ENCODE data around the gene NUP160. TPM values are rescaled to one million over a fixed set of nuclear protein-coding genes. Genes with fewer than 3 reads are reported as not detected.

Gene NUP160
- total and polyA plus RNA-seq, 2 of the 8 experiments (the other 6 are each of a cell fraction or from before 2014, with no cell fraction given), result 44.6 to 100 TPM

GRCh38 chr11:47896199-47896598 lies 48.0 kb upstream of the NUP160 start (continued):
- no peak for TF ChIP-seq RAD21 (IDR thresholded peaks at IDR 0.05 in 1 of 2, conservative IDR thresholded peaks at IDR 0.05 in 1 of 2; ENCODE audit: low read depth in 2 of 2, low read length in 2 of 2)
